ENCODE measurements around the gene TRIP11.

TRIP11 gene

DNA sequence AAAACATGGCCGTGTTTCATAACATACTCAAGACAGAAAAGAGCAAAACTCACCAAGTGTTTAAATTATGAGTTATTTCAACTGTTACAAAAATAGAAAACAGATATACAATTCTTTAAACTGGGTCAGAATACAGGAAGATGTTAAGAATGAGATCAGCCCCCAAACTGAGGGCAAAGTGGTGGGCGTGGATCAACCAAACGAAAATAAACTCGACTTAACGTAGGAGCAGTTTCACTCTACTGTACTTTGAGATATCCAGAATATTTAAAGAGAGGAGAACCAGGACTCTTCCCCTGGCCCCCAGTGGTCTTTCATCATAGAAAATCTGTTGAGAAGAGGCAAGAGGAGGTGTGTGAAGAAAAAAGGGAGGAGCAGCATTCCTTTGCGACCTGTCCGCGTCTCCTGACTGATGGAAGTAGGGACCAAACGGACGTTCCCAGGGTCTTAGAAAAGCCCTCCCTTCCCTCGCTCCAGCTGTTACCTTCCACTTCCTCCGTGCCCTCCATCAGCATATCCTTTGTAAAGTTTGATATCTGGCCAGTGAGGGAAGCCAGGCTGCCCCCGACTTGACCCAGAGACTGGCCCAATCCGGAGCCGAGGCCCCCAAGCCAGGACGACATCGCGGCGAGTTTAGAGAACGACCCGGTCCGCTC, 668 bp downstream of the TRIP11 start:
- H3K9ac ChIP-seq (ENCODE audit: low read length) = peak overlapping the region; percentile 94
- peak overlapping the region; percentile 97 for H3K27ac ChIP-seq (ENCODE audit: low read depth, low read length)
- peak overlapping the region; percentile 66 for H2BK5ac ChIP-seq (ENCODE audit: low read length)
- peak; percentile 98 for DNase-seq
- no peak overlapping the region for H2BK15ac ChIP-seq (replicated peaks; ENCODE audit: low read depth)
- H4K8ac ChIP-seq (ENCODE audit: low read depth, low read length) = peak overlapping the region; percentile 83
- peak overlapping the region; percentile 83 for H3K4ac ChIP-seq (ENCODE audit: low read depth, low read length)
- no peak overlapping the region for H2BK120ac ChIP-seq (ENCODE audit: low read depth, low read length)
- H3K4me2 ChIP-seq (ENCODE audit: low read length) = peak overlapping the region; percentile 46
- H3K79me2 ChIP-seq (ENCODE audit: control insufficient read depth, insufficient read depth, low read length) = peaks cover 34% of the 10 kb centered on the region
- H4K5ac ChIP-seq (ENCODE audit: low read length) = no peak overlapping the region
- WGBS (ENCODE audit: extremely low coverage, insufficient coverage, low lambda C conversion rate) = no CpG with 5 or more reads among the region's 22 CpGs
- H3K4me3 ChIP-seq (ENCODE audit: low read length) = peak overlapping the region; percentile 97
- no peak overlapping the region for H2AK5ac ChIP-seq (ENCODE audit: low read length)
- peak overlapping the region; percentile 98 for H3K56ac ChIP-seq (ENCODE audit: low read length)
- peaks cover 7% of the 10 kb centered on the region for H3K4me1 ChIP-seq (ENCODE audit: control insufficient read depth, low read depth, low read length)
- H3K79me1 ChIP-seq (ENCODE audit: low read length) = peaks cover 17% of the 10 kb centered on the region
- peak overlapping the region; percentile 91 for H3K18ac ChIP-seq (ENCODE audit: low read length)
- H3K36me3 ChIP-seq (ENCODE audit: control insufficient read depth, insufficient read depth, low read length) = no peaks in the 10 kb centered on the region
- H3K23ac ChIP-seq (ENCODE audit: low read length) = no peak overlapping the region
- H3K27me3 ChIP-seq (ENCODE audit: insufficient read depth, low read length, poor library complexity) = no peaks in the 10 kb centered on the region

DNA sequence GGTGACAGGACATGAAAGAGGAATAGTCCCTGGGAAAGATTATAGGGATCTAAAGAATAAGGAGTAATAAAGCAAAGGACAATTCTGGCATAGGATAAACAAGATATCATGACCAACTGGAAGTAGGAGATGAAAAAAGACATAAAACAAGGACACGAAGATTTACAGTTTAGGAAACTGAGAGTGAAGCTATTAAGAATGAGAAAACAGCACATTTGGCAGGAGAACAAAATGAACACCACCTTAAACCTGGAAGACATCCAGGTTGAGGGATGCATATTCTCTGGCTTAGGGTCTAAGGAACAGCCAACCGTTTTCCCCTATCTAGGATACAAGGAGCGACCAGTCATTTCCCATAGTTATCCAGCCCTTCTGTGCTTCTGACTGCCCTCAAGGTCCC, 1.9 kb downstream of the TRIP11 start:
- Histone ChIP-seq H3K4ac (ENCODE audit: low read depth, low read length) (no peak overlapping the region), H4K5ac (ENCODE audit: low read length) (no peak overlapping the region), H2BK15ac (replicated peaks; ENCODE audit: low read depth) (no peak overlapping the region), H2BK120ac (ENCODE audit: low read depth, low read length) (no peak overlapping the region), H3K79me2 (ENCODE audit: control insufficient read depth, insufficient read depth, low read length) (peaks cover 34% of the 10 kb centered on the region), H3K4me2 (ENCODE audit: low read length) (peak overlapping the region; percentile 62), H2AK5ac (ENCODE audit: low read length) (no peak overlapping the region), H3K27me3 (ENCODE audit: insufficient read depth, low read length, poor library complexity) (no peaks in the 10 kb centered on the region), H3K56ac (ENCODE audit: low read length) (peak overlapping the region; percentile 62), H3K4me1 (ENCODE audit: control insufficient read depth, low read depth, low read length) (peaks cover 7% of the 10 kb centered on the region), H2BK5ac (ENCODE audit: low read length) (no peak overlapping the region), H3K23ac (ENCODE audit: low read length) (no peak overlapping the region), H3K79me1 (ENCODE audit: low read length) (peaks cover 17% of the 10 kb centered on the region), H3K36me3 (ENCODE audit: control insufficient read depth, insufficient read depth, low read length) (no peaks in the 10 kb centered on the region), H3K18ac (ENCODE audit: low read length) (no peak overlapping the region), H3K27ac (ENCODE audit: low read depth, low read length) (no peak overlapping the region), H3K4me3 (ENCODE audit: low read length) (peak overlapping the region; percentile 28), H3K9ac (ENCODE audit: low read length) (peak overlapping the region; percentile 72), H4K8ac (ENCODE audit: low read depth, low read length) (no peak overlapping the region)
- no peak for DNase-seq
- WGBS (ENCODE audit: extremely low coverage, insufficient coverage, low lambda C conversion rate) = no CpG with 5 or more reads among the region's 3 CpGs

DNA sequence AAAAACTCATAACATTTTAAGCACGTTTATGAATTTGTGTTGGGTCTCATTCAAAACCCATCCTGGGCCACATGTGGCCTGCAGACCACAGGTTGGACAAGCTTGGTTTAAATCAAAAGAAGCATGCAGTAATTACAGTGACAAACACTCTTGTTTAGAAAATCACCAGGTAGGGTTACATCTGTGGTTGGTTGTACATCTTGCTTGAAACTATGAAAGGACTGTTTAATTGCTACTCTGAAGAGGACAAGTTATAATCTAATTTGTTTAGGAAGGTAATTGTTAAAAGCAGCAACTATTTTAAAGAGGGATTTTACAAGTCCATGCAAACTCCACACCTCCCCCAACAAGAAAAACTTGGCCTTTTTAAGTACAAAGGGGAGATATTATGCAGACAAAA, 4.0 kb downstream of the TRIP11 start:
- Histone ChIP-seq H3K9ac (ENCODE audit: low read length) (no peak overlapping the region), H3K79me1 (ENCODE audit: low read length) (peaks cover 17% of the 10 kb centered on the region), H4K5ac (ENCODE audit: low read length) (no peak overlapping the region), H3K56ac (ENCODE audit: low read length) (no peak overlapping the region), H3K36me3 (ENCODE audit: control insufficient read depth, insufficient read depth, low read length) (no peaks in the 10 kb centered on the region), H3K27me3 (ENCODE audit: insufficient read depth, low read length, poor library complexity) (no peaks in the 10 kb centered on the region), H3K4me1 (ENCODE audit: control insufficient read depth, low read depth, low read length) (peaks cover 7% of the 10 kb centered on the region), H4K8ac (ENCODE audit: low read depth, low read length) (no peak overlapping the region), H3K4me3 (ENCODE audit: low read length) (no peak overlapping the region), H3K27ac (ENCODE audit: low read depth, low read length) (no peak overlapping the region), H3K18ac (ENCODE audit: low read length) (no peak overlapping the region), H3K79me2 (ENCODE audit: control insufficient read depth, insufficient read depth, low read length) (peaks cover 34% of the 10 kb centered on the region), H3K23ac (ENCODE audit: low read length) (no peak overlapping the region), H2BK120ac (ENCODE audit: low read depth, low read length) (no peak overlapping the region), H2BK5ac (ENCODE audit: low read length) (no peak overlapping the region), H3K4me2 (ENCODE audit: low read length) (no peak overlapping the region), H2BK15ac (replicated peaks; ENCODE audit: low read depth) (no peak overlapping the region), H3K4ac (ENCODE audit: low read depth, low read length) (no peak overlapping the region), H2AK5ac (ENCODE audit: low read length) (no peak overlapping the region)
- no CpG with 5 or more reads among the region's 1 CpG for WGBS (ENCODE audit: extremely low coverage, insufficient coverage, low lambda C conversion rate)
- no peak for DNase-seq

DNA sequence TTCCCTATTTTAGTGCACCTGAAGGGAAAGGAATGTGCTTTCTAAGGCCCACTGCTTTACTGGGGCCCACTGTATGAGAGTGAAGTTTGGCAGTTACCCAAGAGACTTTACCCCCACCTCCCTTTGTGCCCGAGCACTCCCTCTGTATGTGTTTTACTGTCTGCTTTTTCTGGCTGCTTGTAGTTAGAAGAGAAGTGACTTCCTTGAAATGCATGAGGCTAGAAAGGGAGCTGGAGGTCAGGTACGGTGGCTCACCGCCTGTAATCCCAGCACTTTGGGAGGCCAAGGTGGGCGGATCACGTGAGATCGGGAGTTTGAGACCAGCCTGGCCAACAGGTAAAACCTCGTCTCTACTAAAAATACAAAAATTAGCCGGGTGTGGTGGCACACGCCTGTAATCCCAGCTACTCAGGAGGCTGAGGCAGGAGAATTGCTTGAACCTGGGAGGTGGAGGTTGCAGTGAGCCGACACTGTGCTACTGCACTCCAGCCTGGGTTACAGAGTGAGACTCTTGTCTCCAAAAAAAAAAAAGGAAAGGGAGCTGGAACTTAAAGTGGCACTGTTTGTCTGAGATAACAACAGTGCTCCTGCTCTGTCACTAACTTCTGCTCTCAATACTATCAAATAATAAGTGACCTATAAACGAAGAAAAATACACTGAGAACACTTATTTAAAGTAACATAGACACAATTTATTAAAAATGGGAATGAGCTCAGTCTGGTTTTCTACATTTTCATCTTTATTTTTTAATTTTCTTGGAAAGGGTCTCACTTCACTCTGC, 5.8 kb downstream of the TRIP11 start:
- Histone ChIP-seq H3K79me1 (ENCODE audit: low read length) (peaks cover 17% of the 10 kb centered on the region), H3K27ac (ENCODE audit: low read depth, low read length) (no peak overlapping the region)

DNA sequence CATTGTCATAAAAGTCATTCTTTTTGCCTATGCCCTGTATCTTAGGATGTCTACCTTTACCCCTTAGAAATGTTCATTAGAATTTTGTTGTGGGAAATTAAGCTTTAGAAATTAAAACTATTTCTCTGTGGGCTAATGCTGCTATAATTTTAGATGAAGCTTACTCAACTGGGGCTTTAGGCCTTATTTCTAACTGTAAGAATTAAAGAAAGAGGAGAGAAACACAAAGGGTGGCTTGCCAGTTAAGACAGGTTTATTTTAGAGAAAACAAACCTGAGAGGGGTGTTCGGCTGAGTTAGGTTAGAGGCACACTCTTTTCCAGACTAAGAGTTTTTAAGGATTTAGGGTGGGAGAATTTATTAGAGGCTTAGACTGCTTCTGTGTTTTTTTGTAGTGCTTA, 6.4 kb downstream of the TRIP11 start:
- no CpG with 5 or more reads among the region's 1 CpG for WGBS (ENCODE audit: extremely low coverage, insufficient coverage, low lambda C conversion rate)
- no peaks in the 10 kb centered on the region for H3K36me3 ChIP-seq (ENCODE audit: control insufficient read depth, insufficient read depth, low read length)
- DNase-seq = peak; percentile 21

More for the DNA sequence above, 5.8 kb downstream of the TRIP11 start:
- DNase-seq = no peak
- no peak overlapping the region for H3K56ac ChIP-seq (ENCODE audit: low read length)
- no peak overlapping the region for H3K4ac ChIP-seq (ENCODE audit: low read depth, low read length)
- H2BK5ac ChIP-seq (ENCODE audit: low read length) = no peak overlapping the region
- no peak overlapping the region for H3K18ac ChIP-seq (ENCODE audit: low read length)
- no peaks in the 10 kb centered on the region for H3K36me3 ChIP-seq (ENCODE audit: control insufficient read depth, insufficient read depth, low read length)
- H2BK15ac ChIP-seq (replicated peaks; ENCODE audit: low read depth) = no peak overlapping the region
- H3K9ac ChIP-seq (ENCODE audit: low read length) = no peak overlapping the region
- H3K4me2 ChIP-seq (ENCODE audit: low read length) = no peak overlapping the region
- no peak overlapping the region for H2AK5ac ChIP-seq (ENCODE audit: low read length)
- no peak overlapping the region for H2BK120ac ChIP-seq (ENCODE audit: low read depth, low read length)
- H3K23ac ChIP-seq (ENCODE audit: low read length) = no peak overlapping the region
- no peaks in the 10 kb centered on the region for H3K27me3 ChIP-seq (ENCODE audit: insufficient read depth, low read length, poor library complexity)
- H4K8ac ChIP-seq (ENCODE audit: low read depth, low read length) = no peak overlapping the region
- peaks cover 30% of the 10 kb centered on the region for H3K79me2 ChIP-seq (ENCODE audit: control insufficient read depth, insufficient read depth, low read length)
- no CpG with 5 or more reads among the region's 11 CpGs for WGBS (ENCODE audit: extremely low coverage, insufficient coverage, low lambda C conversion rate)
- no peak overlapping the region for H3K4me3 ChIP-seq (ENCODE audit: low read length)
- H4K5ac ChIP-seq (ENCODE audit: low read length) = no peak overlapping the region
- peaks cover 3% of the 10 kb centered on the region for H3K4me1 ChIP-seq (ENCODE audit: control insufficient read depth, low read depth, low read length)

More for the DNA sequence above, 6.4 kb downstream of the TRIP11 start:
- H2BK15ac ChIP-seq (replicated peaks; ENCODE audit: low read depth) = no peak overlapping the region
- no peak overlapping the region for H2BK120ac ChIP-seq (ENCODE audit: low read depth, low read length)
- H4K8ac ChIP-seq (ENCODE audit: low read depth, low read length) = no peak overlapping the region
- H3K56ac ChIP-seq (ENCODE audit: low read length) = no peak overlapping the region
- no peak overlapping the region for H2AK5ac ChIP-seq (ENCODE audit: low read length)
- H3K27me3 ChIP-seq (ENCODE audit: insufficient read depth, low read length, poor library complexity) = no peaks in the 10 kb centered on the region
- no peak overlapping the region for H3K4me3 ChIP-seq (ENCODE audit: low read length)
- no peak overlapping the region for H3K4ac ChIP-seq (ENCODE audit: low read depth, low read length)
- H3K4me2 ChIP-seq (ENCODE audit: low read length) = no peak overlapping the region
- no peak overlapping the region for H2BK5ac ChIP-seq (ENCODE audit: low read length)
- peaks cover 17% of the 10 kb centered on the region for H3K79me1 ChIP-seq (ENCODE audit: low read length)
- no peak overlapping the region for H3K27ac ChIP-seq (ENCODE audit: low read depth, low read length)
- H3K79me2 ChIP-seq (ENCODE audit: control insufficient read depth, insufficient read depth, low read length) = peaks cover 26% of the 10 kb centered on the region
- H3K18ac ChIP-seq (ENCODE audit: low read length) = no peak overlapping the region
- H4K5ac ChIP-seq (ENCODE audit: low read length) = no peak overlapping the region
- no peak overlapping the region for H3K9ac ChIP-seq (ENCODE audit: low read length)
- H3K4me1 ChIP-seq (ENCODE audit: control insufficient read depth, low read depth, low read length) = peaks cover 3% of the 10 kb centered on the region
- H3K23ac ChIP-seq (ENCODE audit: low read length) = no peak overlapping the region

All from mesendoderm (in vitro differentiated cells).